Activated CD8-positive, alpha-beta memory T cell treated with anti-CD3 and anti-CD28 coated beads for 36 hours (primary cell): ENCODE measurements around the gene PRAMEF5. TPM values are rescaled to one million over a fixed set of nuclear protein-coding genes. Genes with fewer than 3 reads are reported as not detected.
"Not testable (repeated sequence)": the region's sequence is repeated elsewhere in the genome, so short reads cannot be mapped to it uniquely, and the experiment has no call there.

Experiments used
- CTCF ChIA-PET: fragments of 350-600 bp; sonication (Branson Sonifier 250); formaldehyde crosslinking; loops from one replicate; lab custom pipeline; 2021; ENCODE audit warnings: antibody characterized with exemption; lab: Charles Lee
- POLR2A ChIA-PET: fragments of 350-600 bp; sonication (Branson Sonifier 250); formaldehyde crosslinking; loops from one replicate; lab custom pipeline; 2021; ENCODE audit warnings: antibody characterized with exemption; lab: Charles Lee
- total RNA-seq, 2 experiments: library from RNA; stranded (reverse); gene quantifications; one replicate each; pipeline ENCODE4 v1.2.3, GENCODE V29; 2021

PRAMEF5 gene
- not detected for total RNA-seq

GRCh38 chr1:13253898-13254297 lies at the start of gene PRAMEF5:
TSS of gene PRAMEF5 (plus strand) at chr1:13254198. CDS start at chr1:13259269, 5,071 bp downstream.
- POLR2A ChIA-PET, CTCF ChIA-PET: not testable (repeated sequence)

GRCh38 chr1:13208712-13209111 lies 45.3 kb upstream of the PRAMEF5 start:
- CTCF ChIA-PET, POLR2A ChIA-PET: not testable (repeated sequence)

GRCh38 chr1:13216619-13217018 lies 37.4 kb upstream of the PRAMEF5 start:
- POLR2A ChIA-PET: not testable (repeated sequence)

GRCh38 chr1:13219203-13219602 lies 34.8 kb upstream of the PRAMEF5 start:
- CTCF ChIA-PET, POLR2A ChIA-PET: not testable (repeated sequence)

More at GRCh38 chr1:13216619-13217018, 37.4 kb upstream of the PRAMEF5 start:
- CTCF ChIA-PET: not testable (repeated sequence)

- POLR2A ChIA-PET, CTCF ChIA-PET: not testable (repeated sequence)
Observed at GRCh38 chr1:13222788-13223187, 31.2 kb upstream of the PRAMEF5 start.

- POLR2A ChIA-PET: no interaction called here
- CTCF ChIA-PET: no interaction called here
Observed at GRCh38 chr1:13224480-13225060, 29.4 kb upstream of the PRAMEF5 start.

GRCh38 chr1:13225675-13226204 lies 28.3 kb upstream of the PRAMEF5 start, which contains the start of gene PRAMEF18:
TSS of gene PRAMEF18 (minus strand) at chr1:13226154. CDS start at chr1:13226106, 48 bp downstream.
- CTCF ChIA-PET, POLR2A ChIA-PET: not testable (repeated sequence)

- POLR2A ChIA-PET: not testable (repeated sequence)
- CTCF ChIA-PET: interaction anchor here (0.6 to 0.7 kb wide), 2 partner anchors 188 to 918 kb away, joined by 4 to 5 read pairs; no protein-coding TSS in a partner anchor
Observed at GRCh38 chr1:13227271-13228055, 26.5 kb upstream of the PRAMEF5 start.

- POLR2A ChIA-PET: no interaction called here
Observed at GRCh38 chr1:13228343-13228781, 25.6 kb upstream of the PRAMEF5 start.

GRCh38 chr1:13230096-13230495 lies 23.9 kb upstream of the PRAMEF5 start:
- POLR2A ChIA-PET, CTCF ChIA-PET: not testable (repeated sequence)

More at GRCh38 chr1:13228343-13228781, 25.6 kb upstream of the PRAMEF5 start:
- CTCF ChIA-PET: interaction anchor here (0.6 kb wide), 1 partner anchor 589 kb away, joined by 3 read pairs; no protein-coding TSS in a partner anchor

GRCh38 chr1:13230601-13231000 lies 23.4 kb upstream of the PRAMEF5 start:
- POLR2A ChIA-PET, CTCF ChIA-PET: not testable (repeated sequence)

- POLR2A ChIA-PET, CTCF ChIA-PET: not testable (repeated sequence)
Observed at GRCh38 chr1:13231061-13231750, 22.8 kb upstream of the PRAMEF5 start.

- POLR2A ChIA-PET, CTCF ChIA-PET: not testable (repeated sequence)
Observed at GRCh38 chr1:13232056-13232455, 21.9 kb upstream of the PRAMEF5 start.

- CTCF ChIA-PET, POLR2A ChIA-PET: not testable (repeated sequence)
Observed at GRCh38 chr1:13234057-13234456, 19.9 kb upstream of the PRAMEF5 start.

- CTCF ChIA-PET, POLR2A ChIA-PET: not testable (repeated sequence)
Observed at GRCh38 chr1:13237572-13237971, 16.4 kb upstream of the PRAMEF5 start.

- POLR2A ChIA-PET: not testable (repeated sequence)
Observed at GRCh38 chr1:13239633-13240032, 14.4 kb upstream of the PRAMEF5 start.

GRCh38 chr1:13243536-13244263 lies 10.3 kb upstream of the PRAMEF5 start:
- CTCF ChIA-PET, POLR2A ChIA-PET: not testable (repeated sequence)

More at GRCh38 chr1:13239633-13240032, 14.4 kb upstream of the PRAMEF5 start:
- CTCF ChIA-PET: not testable (repeated sequence)

- POLR2A ChIA-PET, CTCF ChIA-PET: not testable (repeated sequence)
Observed at GRCh38 chr1:13245841-13246553, 8.0 kb upstream of the PRAMEF5 start.

GRCh38 chr1:13246554-13246871 lies 7.5 kb upstream of the PRAMEF5 start:
- CTCF ChIA-PET, POLR2A ChIA-PET: not testable (repeated sequence)
